GM15510 (cell line): ENCODE results near the gene SLC66A3.

ENCODE experiments used
- POLR2A ChIP-seq: IDR thresholded peaks from 3 replicates; pipeline ENCODE4 v1.6.1; 2011; ENCODE audit warnings: borderline replicate concordance; ENCODE audit not compliant: insufficient read length; ENCODE audit errors: extremely low read depth

The SLC66A3 gene

GRCh38 chr2:11212645-11213044 lies 57.4 kb downstream of the SLC66A3 start:
- TF ChIP-seq POLR2A = no peak

- TF ChIP-seq POLR2A = no peak
These were observed 57.9 kb downstream of the SLC66A3 start for GRCh38 chr2:11213090-11213638.

- no peak for TF ChIP-seq POLR2A
These were observed 58.7 kb downstream of the SLC66A3 start for GRCh38 chr2:11213975-11214374.

GRCh38 chr2:11214770-11215169 lies 59.5 kb downstream of the SLC66A3 start:
- TF ChIP-seq POLR2A = no peak

GRCh38 chr2:11215407-11215806 lies 60.1 kb downstream of the SLC66A3 start:
- no peak for TF ChIP-seq POLR2A

- TF ChIP-seq POLR2A = no peak
These were observed 65.2 kb downstream of the SLC66A3 start for GRCh38 chr2:11220445-11220844.

- TF ChIP-seq POLR2A = no peak
These were observed 67.6 kb downstream of the SLC66A3 start for GRCh38 chr2:11222845-11223244.

- TF ChIP-seq POLR2A = no peak
These were observed 69.6 kb downstream of the SLC66A3 start for GRCh38 chr2:11224887-11225286.

GRCh38 chr2:11227595-11227994 lies 72.3 kb downstream of the SLC66A3 start:
- TF ChIP-seq POLR2A = no peak
